ENCODE measurements around the gene PIGB.

DNA sequence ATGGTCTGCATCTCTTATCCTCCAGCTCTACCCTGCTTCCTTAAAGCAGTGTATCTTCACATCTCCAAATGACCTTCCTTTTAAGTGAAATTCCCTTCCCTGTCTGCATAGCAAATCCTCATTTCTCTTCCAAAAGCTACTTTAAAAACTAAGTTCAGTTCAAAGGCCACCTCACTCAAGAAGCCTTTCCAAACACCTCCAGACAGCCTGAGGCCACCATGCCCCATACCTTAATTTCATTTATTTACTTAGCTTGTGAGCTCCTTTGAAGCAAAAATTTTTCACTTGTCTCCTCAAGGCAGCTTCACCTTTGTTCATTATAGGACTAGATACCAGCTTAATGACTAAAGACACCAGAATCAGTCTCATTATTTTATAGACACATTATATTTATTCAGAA, 39.4 kb downstream of the PIGB start:
- TF ChIP-seq, protein P1, sequence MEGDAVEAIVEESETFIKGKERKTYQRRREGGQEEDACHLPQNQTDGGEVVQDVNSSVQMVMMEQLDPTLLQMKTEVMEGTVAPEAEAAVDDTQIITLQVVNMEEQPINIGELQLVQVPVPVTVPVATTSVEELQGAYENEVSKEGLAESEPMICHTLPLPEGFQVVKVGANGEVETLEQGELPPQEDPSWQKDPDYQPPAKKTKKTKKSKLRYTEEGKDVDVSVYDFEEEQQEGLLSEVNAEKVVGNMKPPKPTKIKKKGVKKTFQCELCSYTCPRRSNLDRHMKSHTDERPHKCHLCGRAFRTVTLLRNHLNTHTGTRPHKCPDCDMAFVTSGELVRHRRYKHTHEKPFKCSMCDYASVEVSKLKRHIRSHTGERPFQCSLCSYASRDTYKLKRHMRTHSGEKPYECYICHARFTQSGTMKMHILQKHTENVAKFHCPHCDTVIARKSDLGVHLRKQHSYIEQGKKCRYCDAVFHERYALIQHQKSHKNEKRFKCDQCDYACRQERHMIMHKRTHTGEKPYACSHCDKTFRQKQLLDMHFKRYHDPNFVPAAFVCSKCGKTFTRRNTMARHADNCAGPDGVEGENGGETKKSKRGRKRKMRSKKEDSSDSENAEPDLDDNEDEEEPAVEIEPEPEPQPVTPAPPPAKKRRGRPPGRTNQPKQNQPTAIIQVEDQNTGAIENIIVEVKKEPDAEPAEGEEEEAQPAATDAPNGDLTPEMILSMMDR (IDR thresholded peaks at IDR 0.05), result no peak
- no peak for TF ChIP-seq POLR2A (IDR thresholded peaks at IDR 0.05)

Data from lower leg skin (tissue), 3 donors.